Endothelial cell of hepatic sinusoid (primary cell): ENCODE results near the gene SIGLEC15.
"Not testable (repeated sequence)": the region's sequence is repeated elsewhere in the genome, so short reads cannot be mapped to it uniquely, and the experiment has no call there.

Source experiments
- in situ Hi-C: cut with HindIII; loops from 2 replicates; pipeline ENCODE4 v1.10.0; 2017; ENCODE audit warnings: low sequenced_read_pairs

SIGLEC15 gene

GRCh38 chr18:45841765-45842442 is 16.4 kb downstream of the SIGLEC15 start:
- in situ Hi-C loops = no loop called here

GRCh38 chr18:45843019-45843418 is 17.5 kb downstream of the SIGLEC15 start:
- in situ Hi-C loops = no loop called here

- in situ Hi-C loops = no loop called here
Observed at GRCh38 chr18:45844938-45845337, 19.5 kb downstream of the SIGLEC15 start.

- in situ Hi-C loops = no loop called here
Observed at GRCh38 chr18:45845410-45845809, 19.9 kb downstream of the SIGLEC15 start.

GRCh38 chr18:45847119-45847518 is 21.6 kb downstream of the SIGLEC15 start:
- in situ Hi-C loops = no loop called here

- in situ Hi-C loops = not testable (repeated sequence)
Observed at GRCh38 chr18:45848643-45849042, 23.2 kb downstream of the SIGLEC15 start.

- in situ Hi-C loops = no loop called here
Observed at GRCh38 chr18:45849529-45849928, 24.1 kb downstream of the SIGLEC15 start.

- in situ Hi-C loops = no loop called here
Observed at GRCh38 chr18:45850021-45850420, 24.5 kb downstream of the SIGLEC15 start.

- in situ Hi-C loops = no loop called here
Observed at GRCh38 chr18:45851161-45851925, 25.9 kb downstream of the SIGLEC15 start.

GRCh38 chr18:45852631-45853030 is 27.2 kb downstream of the SIGLEC15 start:
- in situ Hi-C loops = no loop called here

- in situ Hi-C loops = no loop called here
Observed at GRCh38 chr18:45854036-45854586, 28.6 kb downstream of the SIGLEC15 start.

GRCh38 chr18:45856531-45856930 is 31.1 kb downstream of the SIGLEC15 start:
- in situ Hi-C loops = no loop called here

GRCh38 chr18:45859334-45859733 is 33.9 kb downstream of the SIGLEC15 start:
- in situ Hi-C loops = no loop called here

- in situ Hi-C loops = no loop called here
Observed at GRCh38 chr18:45860492-45860891, 35.0 kb downstream of the SIGLEC15 start.

- in situ Hi-C loops = no loop called here
Observed at GRCh38 chr18:45860971-45861370, 35.5 kb downstream of the SIGLEC15 start.

GRCh38 chr18:45861926-45862325 is 36.5 kb downstream of the SIGLEC15 start:
- in situ Hi-C loops = no loop called here

GRCh38 chr18:45863469-45863868 is 38.0 kb downstream of the SIGLEC15 start:
- in situ Hi-C loops = no loop called here

GRCh38 chr18:45864081-45864480 is 38.6 kb downstream of the SIGLEC15 start:
- in situ Hi-C loops = no loop called here

- in situ Hi-C loops = loop anchor here (5.0 kb wide), 1 partner anchor 52 kb away; no protein-coding TSS in a partner anchor
Observed at GRCh38 chr18:45865466-45865865, 40.0 kb downstream of the SIGLEC15 start.

- in situ Hi-C loops = no loop called here
Observed at GRCh38 chr18:45870419-45870818, 44.9 kb downstream of the SIGLEC15 start.

GRCh38 chr18:45871431-45872084 is 46.1 kb downstream of the SIGLEC15 start:
- in situ Hi-C loops = no loop called here
